H1 (cell line): ENCODE data around the gene SSH2.

Experiments
- POLR2AphosphoS5 ChIP-seq: IDR thresholded peaks from 2 replicates; pipeline ENCODE4 v1.6.1; 2011; ENCODE audit warnings: low read depth, low read length
- RAD21 ChIP-seq, 2 experiments: IDR thresholded peaks in 1 of 2; conservative IDR thresholded peaks in 1 of 2; 2 replicates each; pipeline ENCODE4 v1.6.1; 2011; ENCODE audit warnings: low read depth in 2 of 2, low read length in 2 of 2, improper control_type of control experiment in 1 of 2, inconsistent platforms in 1 of 2, mild to moderate bottlenecking in 1 of 2, moderate library complexity in 1 of 2
- TF ChIP-seq, protein P1 (sequence below), 3 experiments: IDR thresholded peaks; 1 replicate in 2 of 3; 2 replicates in 1 of 3; pipeline versions ENCODE4 v1.5.1 to v1.6.1; 2011; ENCODE audit warnings: low read length in 3 of 3, mild to moderate bottlenecking in 3 of 3, inconsistent platforms in 2 of 3, low read depth in 1 of 3, moderate library complexity in 1 of 3; ENCODE audit not compliant: insufficient read depth in 1 of 3; ENCODE audit errors: control extremely low read depth in 1 of 3

DNA sequence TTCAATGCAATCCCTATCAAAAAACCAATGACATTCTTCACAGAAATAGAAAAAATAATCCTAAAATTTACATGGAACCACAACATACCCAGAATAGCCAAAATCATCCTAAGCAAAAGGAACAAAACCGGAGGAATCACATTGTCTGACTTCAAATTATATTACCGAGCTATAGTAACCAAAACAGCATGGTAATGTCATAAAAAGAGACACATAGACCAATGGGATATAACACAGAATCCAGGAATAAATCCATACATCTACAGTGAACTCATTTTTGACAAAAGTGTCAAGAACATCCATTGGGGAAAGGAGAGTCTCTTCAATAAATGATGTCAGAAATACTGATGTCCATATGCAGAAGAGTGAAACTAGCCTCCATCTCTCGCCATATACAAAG is 201.5 kb downstream of the SSH2 start:
- TF ChIP-seq, protein P1, sequence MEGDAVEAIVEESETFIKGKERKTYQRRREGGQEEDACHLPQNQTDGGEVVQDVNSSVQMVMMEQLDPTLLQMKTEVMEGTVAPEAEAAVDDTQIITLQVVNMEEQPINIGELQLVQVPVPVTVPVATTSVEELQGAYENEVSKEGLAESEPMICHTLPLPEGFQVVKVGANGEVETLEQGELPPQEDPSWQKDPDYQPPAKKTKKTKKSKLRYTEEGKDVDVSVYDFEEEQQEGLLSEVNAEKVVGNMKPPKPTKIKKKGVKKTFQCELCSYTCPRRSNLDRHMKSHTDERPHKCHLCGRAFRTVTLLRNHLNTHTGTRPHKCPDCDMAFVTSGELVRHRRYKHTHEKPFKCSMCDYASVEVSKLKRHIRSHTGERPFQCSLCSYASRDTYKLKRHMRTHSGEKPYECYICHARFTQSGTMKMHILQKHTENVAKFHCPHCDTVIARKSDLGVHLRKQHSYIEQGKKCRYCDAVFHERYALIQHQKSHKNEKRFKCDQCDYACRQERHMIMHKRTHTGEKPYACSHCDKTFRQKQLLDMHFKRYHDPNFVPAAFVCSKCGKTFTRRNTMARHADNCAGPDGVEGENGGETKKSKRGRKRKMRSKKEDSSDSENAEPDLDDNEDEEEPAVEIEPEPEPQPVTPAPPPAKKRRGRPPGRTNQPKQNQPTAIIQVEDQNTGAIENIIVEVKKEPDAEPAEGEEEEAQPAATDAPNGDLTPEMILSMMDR (IDR thresholded peaks at IDR 0.05; ENCODE audit: control extremely low read depth in 1 of 3, insufficient read depth in 1 of 3, low read depth in 1 of 3, low read length in 3 of 3): no peak
- TF ChIP-seq RAD21 (IDR thresholded peaks at IDR 0.05 in 1 of 2, conservative IDR thresholded peaks at IDR 0.05 in 1 of 2; ENCODE audit: low read depth in 2 of 2, low read length in 2 of 2) (no peak), POLR2AphosphoS5 (no peak)
